Hematopoietic multipotent progenitor cell (in vitro differentiated cells): ENCODE measurements around the gene SLC35A5. TPM values are rescaled to one million over a fixed set of nuclear protein-coding genes. Genes with fewer than 3 reads are reported as not detected.
A peak's percentile ranks its signal among the peaks of the same experiment; 100 is the strongest.

ENCODE experiments used
- DNase-seq, 3 donors: peaks; one replicate each; pipeline ENCODE4 v3.0.0-alpha.2; 2011 to 2015; ENCODE audit warnings: low read depth in 2 of 3, low spot score in 2 of 3
- total RNA-seq: library from RNA; depleted of rRNA; stranded (reverse); fragments of >200 nt; gene quantifications from one replicate; pipeline ENCODE4 v1.2.3, GENCODE V29; 2012

SLC35A5 gene
- total RNA-seq, 1 donor: 18.6 TPM

DNA sequence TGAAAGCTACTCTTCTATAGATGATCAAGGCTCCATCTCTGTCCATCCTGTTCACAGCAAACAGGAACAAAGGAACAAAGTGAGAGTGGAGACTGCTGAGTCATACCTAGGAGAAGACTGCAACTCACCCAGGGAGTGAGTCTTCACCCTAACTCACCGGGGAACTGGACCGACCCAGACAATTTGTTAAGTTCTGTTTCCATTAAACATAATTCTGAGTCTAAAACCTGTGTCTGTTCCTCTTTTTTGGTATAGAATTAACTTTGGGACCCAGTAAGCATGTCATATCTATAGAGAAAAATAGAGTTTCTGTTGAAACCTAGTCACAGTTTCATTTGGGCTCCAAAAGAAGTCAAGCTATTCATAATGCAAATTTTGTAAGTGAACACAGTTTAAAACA lies 57.5 kb downstream of the SLC35A5 start:
- DNase-seq: no peak

DNA sequence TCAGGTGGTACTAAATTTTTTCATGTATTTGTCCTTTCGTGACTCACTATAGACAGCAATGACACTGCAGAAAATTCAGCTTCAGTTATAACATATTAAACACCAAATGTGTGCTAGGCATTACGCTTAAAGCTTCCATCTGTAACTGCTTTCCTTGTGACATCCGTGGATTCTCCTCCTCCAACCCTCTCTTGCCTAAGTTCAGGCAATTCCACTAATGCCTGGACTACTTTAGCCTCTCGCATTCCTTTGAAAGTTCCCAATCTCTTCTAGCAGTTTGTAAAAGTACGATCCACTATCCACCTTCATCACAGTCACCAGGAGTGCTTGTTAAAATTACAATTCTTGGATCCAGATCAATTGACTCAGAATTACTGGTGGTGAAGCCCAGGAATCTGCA lies 61.4 kb downstream of the SLC35A5 start:
- DNase-seq: no peak

DNA sequence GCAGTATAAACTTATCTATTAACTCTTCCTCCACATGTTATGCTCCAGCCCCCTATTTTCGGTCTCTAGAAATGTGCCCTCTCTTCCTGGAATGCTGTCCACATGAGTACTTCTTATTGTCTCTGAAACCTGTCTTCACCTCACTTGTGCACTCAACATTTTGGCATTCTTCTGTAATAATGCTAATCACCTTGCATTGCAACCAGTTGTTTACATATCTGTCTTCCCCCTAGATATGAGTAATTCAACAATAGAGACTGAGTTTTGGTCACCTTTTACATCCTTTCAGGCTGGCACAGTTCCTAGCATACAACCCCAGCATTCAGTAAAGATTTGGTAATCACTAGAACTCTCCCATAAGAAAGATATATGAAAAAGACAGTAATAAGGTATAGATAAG lies 61.9 kb downstream of the SLC35A5 start:
- no peak for DNase-seq

DNA sequence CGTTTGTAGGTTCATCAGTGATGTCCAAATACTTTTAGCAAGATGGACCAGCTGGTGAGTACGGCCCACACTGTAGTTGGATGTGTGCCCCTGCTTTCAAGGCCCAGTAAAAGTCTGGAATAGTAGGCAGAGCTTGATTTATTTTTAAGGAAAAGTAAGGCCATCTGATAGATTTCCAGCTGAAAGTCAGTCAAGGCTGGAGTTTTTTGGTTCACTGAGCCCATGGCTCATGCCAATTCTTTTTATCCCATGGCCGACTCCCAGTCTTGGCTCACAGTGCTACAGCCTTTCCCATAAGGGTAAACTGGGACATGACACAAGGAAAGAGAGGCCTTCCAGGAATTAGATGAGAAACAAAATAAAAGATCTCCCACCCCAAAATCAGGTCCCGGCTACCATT lies 65.6 kb downstream of the SLC35A5 start:
- no peak for DNase-seq

DNA sequence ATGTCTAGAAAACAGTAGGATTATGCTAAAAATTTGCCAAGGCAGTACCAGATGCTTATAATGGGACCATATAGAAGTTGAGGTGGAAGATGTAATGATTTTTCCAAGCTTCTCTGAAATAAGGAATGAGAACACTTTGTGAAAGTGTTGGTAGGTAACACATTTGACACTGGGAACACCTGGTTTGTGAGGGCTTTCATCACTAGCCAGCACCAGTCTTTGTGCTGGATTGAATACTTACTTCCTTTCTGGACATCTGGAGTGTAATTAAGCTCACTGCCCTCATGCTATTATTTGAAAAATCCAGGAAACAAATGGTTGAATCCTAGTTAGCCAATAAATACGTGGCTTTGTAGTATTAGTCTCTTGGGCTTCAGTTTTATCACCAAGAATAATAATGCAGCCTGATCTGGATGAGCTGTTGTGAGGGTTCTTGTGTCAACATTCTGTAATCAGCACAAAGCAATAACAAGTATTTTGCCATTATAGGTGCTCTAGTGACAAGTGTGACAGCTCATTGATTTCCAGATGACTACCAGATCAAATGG lies 66.1 kb downstream of the SLC35A5 start:
- no peak for DNase-seq

DNA sequence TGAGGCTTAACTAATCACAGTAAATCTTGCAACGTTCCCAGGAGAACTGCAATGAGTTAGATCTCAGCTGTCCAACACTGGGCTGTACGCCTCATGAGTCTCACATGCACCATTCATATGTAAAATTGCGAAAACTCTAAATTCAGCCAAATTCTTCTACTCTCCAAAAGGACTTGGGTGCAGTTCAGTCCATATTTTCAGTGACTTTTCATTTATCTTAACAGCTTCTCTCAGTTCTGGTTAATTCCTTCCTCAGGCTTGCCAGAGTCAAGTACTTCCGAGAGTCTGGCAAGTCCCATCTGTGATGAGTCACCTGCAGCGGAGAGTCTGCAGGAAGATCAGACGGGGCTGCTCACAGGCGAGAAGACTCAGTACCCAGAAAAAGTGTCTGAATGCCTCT lies 67.6 kb downstream of the SLC35A5 start:
- DNase-seq: peak in 2 of 3 donors; percentile 32 to 39

DNA sequence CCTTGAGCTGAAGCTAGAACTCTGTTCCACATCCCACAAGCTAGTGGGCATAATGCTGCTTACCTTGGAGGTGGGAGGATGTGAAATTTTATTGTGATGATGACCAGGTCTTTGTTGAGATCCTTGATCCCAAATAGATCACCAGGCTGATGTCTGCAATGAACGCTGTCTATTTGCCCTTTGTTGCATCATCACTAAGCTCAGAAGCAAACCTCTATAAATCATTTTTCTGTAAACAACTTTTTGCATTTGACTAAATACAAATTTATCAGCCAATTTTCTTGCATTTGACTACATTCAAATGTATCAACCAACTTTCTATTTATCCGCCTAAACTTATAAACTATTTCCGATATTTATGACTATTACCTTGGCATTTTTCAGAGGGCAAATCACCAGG lies 69.4 kb downstream of the SLC35A5 start:
- DNase-seq: no peak

DNA sequence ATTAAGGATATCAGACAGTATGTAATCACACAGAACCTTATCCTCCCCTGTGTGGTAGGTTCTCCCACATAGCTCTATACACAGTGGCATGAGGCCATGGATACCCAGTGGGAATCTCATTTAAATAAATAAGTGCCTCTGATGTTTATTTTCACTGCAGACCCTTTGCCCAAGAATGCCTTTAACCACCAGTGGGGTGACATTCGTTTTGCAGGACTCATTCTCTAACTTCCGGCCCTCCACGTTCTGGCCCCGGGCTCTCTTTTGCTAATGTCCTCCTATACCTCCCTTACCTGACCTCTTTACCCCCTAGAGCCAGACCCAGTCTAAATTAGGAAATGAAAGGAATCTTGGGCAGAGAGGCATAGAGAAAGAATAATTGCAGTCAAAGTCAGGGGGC lies 70.8 kb downstream of the SLC35A5 start:
- no peak for DNase-seq

DNA sequence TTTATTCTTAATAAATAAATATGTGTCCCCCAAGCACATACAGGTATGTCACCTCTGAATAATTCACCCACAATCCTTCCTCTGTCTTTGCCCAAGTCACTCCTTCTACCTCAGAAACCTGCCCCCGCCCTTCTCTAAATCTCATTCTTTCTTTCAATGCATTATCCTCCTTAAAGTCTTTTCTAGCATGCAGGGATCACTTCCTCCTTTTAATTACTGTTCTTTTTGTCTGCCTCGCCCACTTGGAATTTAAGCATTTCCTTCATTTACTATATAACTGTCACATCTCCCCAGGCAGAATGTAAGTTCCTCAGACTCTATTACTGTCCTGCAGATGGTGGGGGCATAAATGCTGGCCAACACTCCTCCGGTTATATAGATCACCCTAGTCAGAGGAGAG lies 71.3 kb downstream of the SLC35A5 start:
- no peak for DNase-seq

DNA sequence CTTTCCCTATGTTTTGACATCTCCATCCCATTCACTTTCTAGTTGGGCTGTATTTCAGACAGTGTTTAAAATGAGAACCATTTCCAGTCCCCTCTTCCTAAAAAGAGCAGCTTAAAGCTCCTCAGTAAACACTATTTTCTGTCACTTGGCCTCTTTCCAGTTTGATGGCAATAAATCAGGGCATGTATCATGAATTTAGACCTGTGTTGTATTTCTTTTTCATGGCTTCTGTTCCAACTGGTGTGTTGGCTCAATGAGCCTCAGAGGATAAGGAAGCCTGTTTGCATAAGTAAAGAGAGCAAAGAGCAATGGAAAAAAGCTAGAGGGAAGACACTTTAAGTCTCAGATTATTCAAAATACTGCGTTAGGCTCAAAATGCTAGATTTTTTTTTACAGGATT lies 71.9 kb downstream of the SLC35A5 start:
- DNase-seq: no peak

DNA sequence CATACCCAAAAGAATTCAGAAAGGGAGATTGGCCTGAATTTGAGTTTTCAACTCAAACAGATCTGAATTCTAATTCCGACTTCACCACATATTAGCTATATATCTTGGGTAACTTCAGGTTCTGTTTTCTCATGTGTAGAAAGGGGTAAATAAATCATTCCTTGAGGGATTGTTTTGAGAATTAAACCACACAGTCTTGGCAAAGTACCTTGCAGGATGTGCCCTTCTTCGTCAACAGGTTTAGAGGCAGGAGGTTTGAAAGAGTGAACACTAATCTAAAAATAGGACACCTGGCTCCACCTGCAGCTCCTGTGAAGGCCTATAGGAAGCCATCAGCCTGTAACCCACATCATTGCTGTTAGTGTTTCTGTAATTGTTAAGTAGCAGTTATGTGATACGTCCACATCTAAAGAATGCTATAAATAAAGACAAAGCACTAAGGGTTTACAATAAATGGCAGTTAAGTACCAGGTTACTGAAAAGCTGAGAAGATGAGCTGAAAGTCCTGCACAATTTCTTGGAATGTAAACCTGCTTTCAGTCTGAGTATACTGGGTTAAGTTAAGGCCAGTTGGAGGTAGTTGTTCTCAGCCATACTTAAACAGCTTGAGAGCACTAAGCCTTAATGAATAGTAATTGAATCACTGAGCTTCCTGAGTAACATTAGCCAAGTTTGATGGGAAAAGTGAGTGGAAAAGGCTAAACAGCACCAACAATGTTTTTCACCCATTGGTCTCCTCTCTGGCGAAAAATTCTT lies 73.1 kb downstream of the SLC35A5 start:
- DNase-seq: no peak

Other genes with a start within 250 kb of the SLC35A5 start
- gene CD200, start 228.9 kb upstream of the SLC35A5 start, total RNA-seq: 12.1 TPM
- 0.27 TPM for gene BTLA, start 62.6 kb upstream of the SLC35A5 start, total RNA-seq
- gene ATG3, start 83 bp upstream of the SLC35A5 start, total RNA-seq: 46.0 TPM
- gene CCDC80, start 79.1 kb downstream of the SLC35A5 start, total RNA-seq: under 0.01 TPM